ENCODE measurements around the gene ANO7. TPM values are rescaled to one million over a fixed set of nuclear protein-coding genes. Genes with fewer than 3 reads are reported as not detected.

The ANO7 gene
- total RNA-seq, 2 experiments from 2014 or later: 0.97 to 1.4 TPM

DNA sequence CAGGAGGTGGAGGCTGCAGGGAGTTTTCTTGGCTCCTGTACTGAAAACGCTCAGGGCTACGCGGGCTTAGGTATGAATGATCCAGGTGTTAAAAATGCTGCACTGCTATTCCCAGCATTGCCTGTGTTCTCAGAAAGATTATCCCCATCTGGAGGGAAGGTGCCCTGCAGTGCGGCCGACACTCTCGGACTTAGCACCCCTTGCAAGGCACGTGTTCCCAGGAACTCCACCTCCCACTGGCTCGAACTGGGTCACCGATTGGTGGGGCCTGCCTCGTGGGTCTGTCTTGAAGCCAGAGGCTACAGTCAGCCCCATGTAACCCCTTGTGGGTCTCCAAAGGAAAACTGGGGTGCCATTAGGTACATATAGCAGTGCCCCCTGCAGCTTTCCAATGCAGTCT, 25.7 kb downstream of the ANO7 start:
- ATAC-seq (ENCODE audit: low read depth) (no peak), DNase-seq (no peak)
- no peaks in the 10 kb centered on the region for H3K36me3 Mint-ChIP-seq
- POLR2A ChIA-PET: no interaction called here
- no peak overlapping the region for H3K27ac Mint-ChIP-seq
- peaks cover 14% of the 10 kb centered on the region for H3K27me3 Mint-ChIP-seq
- H3K4me3 Mint-ChIP-seq: no peak overlapping the region
- no peaks in the 10 kb centered on the region for H3K9me3 Mint-ChIP-seq
- peaks cover 10% of the 10 kb centered on the region for H3K4me1 Mint-ChIP-seq

- H3K36me3 Mint-ChIP-seq: no peaks in the 10 kb centered on the region
- no peaks in the 10 kb centered on the region for H3K9me3 Mint-ChIP-seq
- peaks cover 10% of the 10 kb centered on the region for H3K4me1 Mint-ChIP-seq
- POLR2A ChIA-PET: no interaction called here
- DNase-seq (no peak), ATAC-seq (ENCODE audit: low read depth) (no peak)
- no peak overlapping the region for H3K27ac Mint-ChIP-seq
- no peak overlapping the region for H3K4me3 Mint-ChIP-seq
- H3K27me3 Mint-ChIP-seq: peaks cover 19% of the 10 kb centered on the region
Measured at GRCh38 chr2:241214766-241215165, 26.3 kb downstream of the ANO7 start.

DNA sequence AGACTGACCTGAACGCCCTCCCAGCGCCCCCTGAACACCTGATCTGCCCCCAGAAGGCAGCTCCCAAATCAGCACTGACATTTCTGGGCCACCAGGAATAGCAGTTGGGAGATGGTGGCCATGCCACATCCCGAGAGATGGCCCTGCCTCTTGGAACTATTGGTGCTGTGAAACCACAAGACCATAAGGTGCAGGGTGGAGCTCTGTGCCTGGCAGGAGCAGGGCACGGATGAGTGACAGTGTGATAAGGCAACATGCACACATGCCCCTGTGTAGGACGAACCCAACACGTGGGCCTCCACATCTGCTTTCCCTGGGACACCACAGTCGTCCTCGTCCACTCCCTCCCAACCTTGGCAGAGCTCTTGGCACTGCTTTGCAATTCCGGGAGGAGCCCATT, 26.9 kb downstream of the ANO7 start:
- Mint-ChIP-seq H3K27me3 (peaks cover 25% of the 10 kb centered on the region), H3K36me3 (no peaks in the 10 kb centered on the region), H3K4me1 (peaks cover 10% of the 10 kb centered on the region), H3K27ac (no peak overlapping the region), H3K4me3 (no peak overlapping the region), H3K9me3 (no peaks in the 10 kb centered on the region)
- POLR2A ChIA-PET: no interaction called here
- DNase-seq (no peak), ATAC-seq (ENCODE audit: low read depth) (no peak)

DNA sequence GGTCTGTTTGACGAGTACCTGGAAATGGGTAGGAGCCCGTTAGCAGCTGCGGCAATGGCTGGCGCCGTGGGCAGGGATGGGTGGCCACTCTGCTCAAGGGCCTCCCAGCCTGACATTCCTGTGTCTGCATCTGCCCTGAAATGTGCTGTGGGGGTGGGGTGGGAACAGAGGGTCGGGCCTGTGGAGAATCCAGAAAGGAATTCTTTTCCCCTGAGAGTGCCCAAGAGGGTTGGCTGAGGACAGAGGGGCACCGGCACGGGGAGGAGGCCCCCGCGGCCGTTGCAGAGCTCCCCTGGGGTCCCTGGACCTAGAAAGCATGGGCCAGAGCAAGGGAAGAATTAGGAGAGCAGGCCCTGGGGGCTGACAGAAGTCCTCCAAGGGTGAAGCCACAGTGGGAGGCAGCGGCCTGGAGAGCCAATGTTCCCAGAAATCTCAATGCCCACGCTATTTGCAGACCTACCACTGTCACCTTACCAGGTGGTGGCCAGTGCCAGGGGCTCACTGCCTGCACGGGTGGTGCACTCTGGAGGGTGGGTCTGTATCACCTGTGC, 27.8 kb downstream of the ANO7 start:
- Mint-ChIP-seq H3K36me3 (no peaks in the 10 kb centered on the region), H3K4me3 (peak overlapping the region; percentile 52), H3K9me3 (no peaks in the 10 kb centered on the region), H3K27ac (no peak overlapping the region), H3K4me1 (peaks cover 10% of the 10 kb centered on the region), H3K27me3 (peaks cover 25% of the 10 kb centered on the region)
- POLR2A ChIA-PET: no interaction called here
- ATAC-seq (ENCODE audit: low read depth): no peak
- DNase-seq: no peak

DNA sequence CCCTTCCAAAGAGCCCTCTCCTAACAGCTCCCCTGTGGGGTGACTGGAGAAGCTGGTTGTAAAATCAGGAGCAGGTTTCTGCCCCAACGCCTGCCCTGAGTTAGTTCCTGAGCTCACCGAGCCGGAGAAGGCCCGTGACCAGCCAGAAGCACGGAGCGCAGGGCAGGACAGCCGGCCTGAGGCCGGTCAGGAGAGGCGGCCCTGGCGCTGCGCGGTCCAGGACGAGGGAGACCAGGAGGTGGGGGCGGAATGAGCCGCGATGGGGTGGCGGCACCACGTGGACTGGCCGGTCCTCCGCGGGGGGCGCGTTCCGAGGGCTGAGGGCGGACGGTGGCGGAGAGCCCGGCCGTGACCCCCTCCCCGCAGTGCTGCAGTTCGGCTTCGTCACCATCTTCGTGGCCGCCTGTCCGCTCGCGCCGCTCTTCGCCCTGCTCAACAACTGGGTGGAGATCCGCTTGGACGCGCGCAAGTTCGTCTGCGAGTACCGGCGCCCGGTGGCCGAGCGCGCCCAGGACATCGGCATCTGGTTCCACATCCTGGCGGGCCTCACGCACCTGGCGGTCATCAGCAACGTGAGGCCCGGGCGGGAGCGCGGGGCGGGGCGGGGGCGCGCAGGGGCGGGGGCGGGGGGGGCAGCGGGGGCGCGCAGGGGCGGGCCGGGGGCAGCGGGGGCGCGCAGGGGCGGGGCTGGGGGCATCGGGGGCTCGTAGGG, 29.0 kb downstream of the ANO7 start:
- peaks cover 9% of the 10 kb centered on the region for H3K4me1 Mint-ChIP-seq
- ATAC-seq (ENCODE audit: low read depth) (peak; percentile 34), DNase-seq (peak; percentile 65)
- no peaks in the 10 kb centered on the region for H3K36me3 Mint-ChIP-seq
- POLR2A ChIA-PET: no interaction called here
- peaks cover 25% of the 10 kb centered on the region for H3K27me3 Mint-ChIP-seq
- peak overlapping the region; percentile 42 for H3K27ac Mint-ChIP-seq
- peak overlapping the region; percentile 73 for H3K4me3 Mint-ChIP-seq
- no peaks in the 10 kb centered on the region for H3K9me3 Mint-ChIP-seq

DNA sequence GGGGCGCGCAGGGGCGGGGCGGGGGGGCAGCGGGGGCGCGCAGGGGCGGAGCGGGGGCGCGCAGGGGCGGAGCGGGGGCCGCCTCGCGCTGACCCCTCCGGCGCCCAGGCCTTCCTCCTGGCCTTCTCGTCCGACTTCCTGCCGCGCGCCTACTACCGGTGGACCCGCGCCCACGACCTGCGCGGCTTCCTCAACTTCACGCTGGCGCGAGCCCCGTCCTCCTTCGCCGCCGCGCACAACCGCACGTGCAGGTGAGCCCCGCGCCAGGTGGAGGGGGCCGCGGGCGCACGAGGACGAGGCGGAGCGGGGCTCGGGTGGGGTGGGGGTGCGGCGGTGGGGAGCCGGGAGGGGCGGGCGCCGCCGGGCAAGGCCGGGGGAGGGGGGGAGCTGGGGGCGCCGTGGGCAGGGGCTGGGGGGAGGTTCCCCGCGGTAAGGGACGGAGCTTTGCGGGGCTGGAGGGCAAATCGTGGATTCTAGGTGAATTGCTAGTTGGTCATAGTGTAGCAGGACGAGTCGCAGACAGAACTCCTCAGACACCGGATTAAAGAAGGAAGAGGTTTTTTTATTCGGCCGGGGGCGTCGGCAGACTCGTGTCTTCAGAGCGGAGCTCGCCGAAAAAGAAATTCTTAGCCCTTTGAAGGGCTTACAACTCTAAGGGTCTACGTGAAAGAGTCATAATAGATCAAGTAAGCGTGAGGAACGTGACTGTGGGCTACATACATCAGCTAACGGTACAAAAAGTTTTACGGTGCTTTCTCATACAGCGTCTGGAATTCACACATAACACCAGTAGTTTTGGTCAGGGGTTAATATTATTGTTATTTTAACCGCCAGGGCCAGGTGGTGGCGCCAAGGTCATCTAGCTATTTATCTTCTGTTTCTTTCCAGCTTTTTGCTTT, 29.9 kb downstream of the ANO7 start:
- H3K27ac Mint-ChIP-seq: peak overlapping the region; percentile 54

DNA sequence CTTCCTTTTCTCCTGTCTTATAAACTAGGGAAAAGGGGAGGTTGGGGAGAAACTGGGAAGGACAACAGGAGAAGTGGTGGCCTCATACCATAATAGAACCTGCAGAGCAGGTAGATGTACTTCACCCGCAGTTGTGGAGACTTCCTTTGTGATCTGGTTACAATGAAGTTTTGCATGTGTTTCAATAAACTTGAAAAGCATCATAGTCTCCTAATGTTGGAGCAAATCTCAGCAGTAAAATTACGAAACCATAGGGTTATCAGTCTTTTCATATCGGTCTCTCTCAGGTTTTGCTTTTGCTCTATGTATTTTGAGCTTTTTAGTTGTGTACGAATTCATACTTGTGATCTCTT, 30.5 kb downstream of the ANO7 start:
- Mint-ChIP-seq H3K9me3 (no peaks in the 10 kb centered on the region), H3K27me3 (peaks cover 25% of the 10 kb centered on the region), H3K4me1 (peaks cover 16% of the 10 kb centered on the region), H3K36me3 (no peaks in the 10 kb centered on the region), H3K27ac (no peak overlapping the region), H3K4me3 (peak overlapping the region; percentile 87)
- POLR2A ChIA-PET: no interaction called here
- DNase-seq (no peak), ATAC-seq (ENCODE audit: low read depth) (no peak)

More for the DNA sequence above, 29.9 kb downstream of the ANO7 start:
- peaks cover 25% of the 10 kb centered on the region for H3K27me3 Mint-ChIP-seq
- H3K9me3 Mint-ChIP-seq: no peaks in the 10 kb centered on the region
- peak overlapping the region; percentile 87 for H3K4me3 Mint-ChIP-seq
- peak; percentile 66 for DNase-seq
- peaks cover 15% of the 10 kb centered on the region for H3K4me1 Mint-ChIP-seq
- H3K36me3 Mint-ChIP-seq: no peaks in the 10 kb centered on the region
- peak; percentile 67 for ATAC-seq (ENCODE audit: low read depth)
- POLR2A ChIA-PET: no interaction called here

GRCh38 chr2:241219856-241220356, 31.4 kb downstream of the ANO7 start:
- Mint-ChIP-seq H3K27me3 (peaks cover 23% of the 10 kb centered on the region), H3K27ac (no peak overlapping the region), H3K4me3 (no peak overlapping the region), H3K9me3 (no peaks in the 10 kb centered on the region), H3K4me1 (peaks cover 16% of the 10 kb centered on the region), H3K36me3 (no peaks in the 10 kb centered on the region)
- POLR2A ChIA-PET: no interaction called here
- ATAC-seq (ENCODE audit: low read depth) (no peak), DNase-seq (no peak)

GRCh38 chr2:241223211-241224017, 34.9 kb downstream of the ANO7 start:
- Mint-ChIP-seq H3K36me3 (peaks cover 3% of the 10 kb centered on the region), H3K27ac (no peak overlapping the region), H3K9me3 (no peaks in the 10 kb centered on the region), H3K4me1 (peaks cover 15% of the 10 kb centered on the region), H3K27me3 (peaks cover 19% of the 10 kb centered on the region), H3K4me3 (no peak overlapping the region)
- POLR2A ChIA-PET: interaction anchor here (0.5 kb wide), 1 partner anchor 94 kb away, joined by 3 read pairs; no protein-coding TSS in a partner anchor
- DNase-seq (no peak), ATAC-seq (ENCODE audit: low read depth) (no peak)

GRCh38 chr2:241224018-241224850, 35.8 kb downstream of the ANO7 start:
- DNase-seq (no peak), ATAC-seq (ENCODE audit: low read depth) (no peak)
- POLR2A ChIA-PET: no interaction called here
- H3K4me3 Mint-ChIP-seq: no peak overlapping the region
- peaks cover 8% of the 10 kb centered on the region for H3K4me1 Mint-ChIP-seq
- no peak overlapping the region for H3K27ac Mint-ChIP-seq
- peaks cover 7% of the 10 kb centered on the region for H3K36me3 Mint-ChIP-seq
- H3K9me3 Mint-ChIP-seq: no peaks in the 10 kb centered on the region
- H3K27me3 Mint-ChIP-seq: peaks cover 11% of the 10 kb centered on the region

DNA sequence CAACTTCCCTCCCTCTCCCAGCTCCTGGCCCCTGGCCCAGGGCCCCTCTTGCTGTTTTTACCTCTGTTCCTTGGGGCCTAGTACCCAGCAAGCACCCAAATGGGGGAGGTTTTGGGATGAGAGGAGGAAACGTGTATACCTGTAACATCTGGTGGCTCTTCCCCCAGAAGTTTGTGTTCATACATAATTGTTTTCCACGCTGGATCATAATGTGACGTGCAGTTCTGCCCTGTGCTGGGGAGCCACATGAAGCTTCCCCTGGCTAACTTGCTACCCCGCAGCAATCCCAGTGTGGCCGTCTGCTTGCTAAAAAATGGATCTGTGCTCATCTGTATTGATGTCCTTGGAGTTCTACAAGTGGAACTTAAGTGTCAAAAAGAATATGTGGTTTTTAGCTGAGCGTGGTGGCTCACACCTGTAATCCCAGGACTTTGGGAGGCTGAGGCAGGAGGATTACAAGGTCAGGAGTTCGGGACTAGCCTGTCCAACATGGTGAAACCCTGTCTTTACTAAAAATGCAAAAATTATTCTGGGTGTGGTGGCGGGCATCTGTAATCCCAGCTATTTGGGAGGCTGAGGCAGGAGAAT, 36.5 kb downstream of the ANO7 start:
- Mint-ChIP-seq H3K4me1 (peaks cover 8% of the 10 kb centered on the region), H3K27ac (no peak overlapping the region), H3K4me3 (no peak overlapping the region), H3K9me3 (no peaks in the 10 kb centered on the region), H3K27me3 (peaks cover 4% of the 10 kb centered on the region), H3K36me3 (peaks cover 7% of the 10 kb centered on the region)
- POLR2A ChIA-PET: no interaction called here
- no peak for DNase-seq
- ATAC-seq (ENCODE audit: low read depth): no peak

DNA sequence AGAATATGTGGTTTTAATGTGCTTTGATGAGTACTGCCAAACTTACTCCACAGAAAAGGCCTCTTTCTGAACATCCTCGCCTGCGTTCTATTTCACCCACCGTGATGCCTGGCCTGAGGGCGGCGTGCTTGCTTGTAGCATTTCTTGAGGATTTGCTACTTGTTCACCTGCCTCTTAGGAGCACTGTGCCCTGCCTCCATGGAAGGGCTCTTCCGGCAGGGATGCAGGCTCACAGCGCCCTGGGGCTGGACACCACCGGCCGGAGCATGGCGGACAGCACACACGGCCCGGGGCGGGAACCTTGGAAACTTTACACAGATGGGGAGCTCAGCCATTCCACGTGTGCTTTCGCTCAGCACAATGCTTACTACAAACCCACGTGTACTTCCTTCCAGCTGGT, 37.1 kb downstream of the ANO7 start:
- peaks cover 8% of the 10 kb centered on the region for H3K4me1 Mint-ChIP-seq
- ATAC-seq (ENCODE audit: low read depth) (no peak), DNase-seq (no peak)
- no peak overlapping the region for H3K4me3 Mint-ChIP-seq
- POLR2A ChIA-PET: no interaction called here
- H3K27me3 Mint-ChIP-seq: no peaks in the 10 kb centered on the region
- peaks cover 7% of the 10 kb centered on the region for H3K36me3 Mint-ChIP-seq
- H3K9me3 Mint-ChIP-seq: no peaks in the 10 kb centered on the region
- H3K27ac Mint-ChIP-seq: no peak overlapping the region
